ENCODE results near the gene COA1. TPM values are rescaled to one million over a fixed set of nuclear protein-coding genes. Genes with fewer than 3 reads are reported as not detected.

Gene COA1
- total RNA-seq, 4 donors from 2014 or later: 34.0 to 84.2 (median 54.4) TPM

- H3K9me3 ChIP-seq: no peaks in the 10 kb centered on the region
- TF ChIP-seq, protein P1, sequence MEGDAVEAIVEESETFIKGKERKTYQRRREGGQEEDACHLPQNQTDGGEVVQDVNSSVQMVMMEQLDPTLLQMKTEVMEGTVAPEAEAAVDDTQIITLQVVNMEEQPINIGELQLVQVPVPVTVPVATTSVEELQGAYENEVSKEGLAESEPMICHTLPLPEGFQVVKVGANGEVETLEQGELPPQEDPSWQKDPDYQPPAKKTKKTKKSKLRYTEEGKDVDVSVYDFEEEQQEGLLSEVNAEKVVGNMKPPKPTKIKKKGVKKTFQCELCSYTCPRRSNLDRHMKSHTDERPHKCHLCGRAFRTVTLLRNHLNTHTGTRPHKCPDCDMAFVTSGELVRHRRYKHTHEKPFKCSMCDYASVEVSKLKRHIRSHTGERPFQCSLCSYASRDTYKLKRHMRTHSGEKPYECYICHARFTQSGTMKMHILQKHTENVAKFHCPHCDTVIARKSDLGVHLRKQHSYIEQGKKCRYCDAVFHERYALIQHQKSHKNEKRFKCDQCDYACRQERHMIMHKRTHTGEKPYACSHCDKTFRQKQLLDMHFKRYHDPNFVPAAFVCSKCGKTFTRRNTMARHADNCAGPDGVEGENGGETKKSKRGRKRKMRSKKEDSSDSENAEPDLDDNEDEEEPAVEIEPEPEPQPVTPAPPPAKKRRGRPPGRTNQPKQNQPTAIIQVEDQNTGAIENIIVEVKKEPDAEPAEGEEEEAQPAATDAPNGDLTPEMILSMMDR (IDR thresholded peaks at IDR 0.05): no peak
- TF ChIP-seq POLR2A (IDR thresholded peaks at IDR 0.05): no peak
- peaks cover 0 to 19% (median 0%) of the 10 kb centered on the region in 3 donors for H3K36me3 ChIP-seq
- H3K4me3 ChIP-seq: no peak overlapping the region
- H3K4me1 ChIP-seq: peaks cover 0 to 4% (median 0%) of the 10 kb centered on the region in 4 donors
- no peak for DNase-seq
- H3K27me3 ChIP-seq: no peaks in the 10 kb centered on the region
- H3K27ac ChIP-seq: no peak overlapping the region
Observed at GRCh38 chr7:43769791-43770465, 40.6 kb upstream of the COA1 start.

DNA sequence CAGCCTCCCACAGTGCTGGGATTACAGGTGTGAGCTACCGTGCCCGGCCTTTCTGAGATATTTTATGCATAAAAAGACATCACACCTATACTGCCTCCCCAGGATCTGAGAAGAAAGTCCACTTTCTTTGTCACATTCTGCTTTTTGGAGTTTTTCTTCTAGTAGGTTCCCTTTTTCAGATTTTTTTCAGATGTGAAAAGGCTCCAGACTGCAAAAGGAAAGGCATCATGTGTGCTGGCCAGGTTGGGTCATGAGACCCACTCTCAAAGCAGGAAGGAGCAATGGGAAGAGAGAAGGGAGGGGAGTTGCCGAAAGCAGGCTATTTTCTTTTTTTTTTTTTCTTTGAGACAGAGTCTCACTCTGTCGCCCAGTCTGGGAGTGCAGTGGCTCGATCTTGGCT is 40.0 kb upstream of the COA1 start:
- no peaks in the 10 kb centered on the region for H3K27me3 ChIP-seq
- TF ChIP-seq, protein P1 (IDR thresholded peaks at IDR 0.05): no peak
- TF ChIP-seq POLR2A (IDR thresholded peaks at IDR 0.05): no peak
- no peaks in the 10 kb centered on the region for H3K9me3 ChIP-seq
- no peak overlapping the region for H3K27ac ChIP-seq
- no peak for DNase-seq
- no peak overlapping the region for H3K4me3 ChIP-seq
- H3K4me1 ChIP-seq: peaks cover 0 to 10% (median 0%) of the 10 kb centered on the region in 4 donors
- peaks cover 0 to 19% (median 0%) of the 10 kb centered on the region in 3 donors for H3K36me3 ChIP-seq

DNA sequence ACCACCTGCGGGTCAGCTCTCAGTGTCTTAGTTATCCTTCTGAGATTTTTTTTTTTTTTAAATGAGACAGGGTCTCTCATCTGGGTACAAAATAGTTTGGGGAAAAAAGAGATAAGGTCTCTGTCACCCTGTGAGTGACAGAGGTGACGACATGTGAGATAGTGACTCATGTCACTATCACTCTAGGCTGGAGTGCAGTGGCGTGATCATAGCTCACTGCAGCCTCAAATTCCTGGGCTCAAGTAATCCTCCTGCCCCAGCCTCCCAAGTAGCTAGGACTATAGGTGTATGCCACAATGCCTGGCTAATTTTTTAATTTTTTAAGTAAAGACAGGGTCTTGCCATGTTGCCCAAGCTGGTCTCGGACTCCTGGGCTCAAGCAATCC is 39.6 kb upstream of the COA1 start:
- no peaks in the 10 kb centered on the region for H3K27me3 ChIP-seq
- DNase-seq: no peak
- TF ChIP-seq, protein P1 (IDR thresholded peaks at IDR 0.05): no peak
- TF ChIP-seq POLR2A (IDR thresholded peaks at IDR 0.05): no peak

DNA sequence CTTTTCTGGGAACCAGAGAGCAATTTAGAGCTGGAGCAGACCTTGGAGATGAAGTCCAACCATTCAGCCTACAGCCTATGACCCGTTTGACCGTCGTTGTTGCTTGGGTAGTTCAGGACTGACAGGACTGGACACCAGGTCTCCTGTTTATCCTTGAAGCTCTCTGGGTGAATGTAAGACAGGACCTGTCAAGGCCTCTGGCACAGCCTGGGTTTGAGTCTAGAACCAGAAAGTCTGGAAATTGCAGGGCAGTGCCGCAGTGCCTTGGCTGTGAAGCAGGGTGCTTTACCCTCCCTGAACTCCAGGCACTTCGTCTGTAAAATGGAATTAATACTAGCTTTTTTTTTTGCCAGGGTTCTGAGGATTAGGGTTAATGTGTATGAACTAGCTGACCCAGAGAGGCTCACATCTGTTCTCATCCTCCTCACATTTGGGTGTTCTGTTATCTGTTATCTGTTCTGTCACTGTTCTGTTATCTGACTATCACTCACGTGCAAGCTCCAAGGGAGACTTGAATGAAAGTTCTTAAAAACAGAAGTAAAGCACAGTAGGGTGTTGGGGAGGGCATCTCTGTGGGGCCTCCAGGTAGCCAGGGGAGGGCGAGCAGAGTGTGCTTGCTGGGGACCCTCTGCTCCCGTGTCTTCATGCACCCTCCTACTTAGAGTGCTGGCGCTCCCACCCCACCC is 39.0 kb upstream of the COA1 start:
- Histone ChIP-seq H3K27me3 (no peaks in the 10 kb centered on the region), H3K4me1 (peaks cover 0 to 15% (median 0%) of the 10 kb centered on the region in 4 donors), H3K27ac (no peak overlapping the region), H3K9me3 (no peaks in the 10 kb centered on the region), H3K36me3 (peaks cover 0 to 19% (median 0%) of the 10 kb centered on the region in 3 donors), H3K4me3 (no peak overlapping the region)
- TF ChIP-seq, protein P1 (IDR thresholded peaks at IDR 0.05): no peak
- no peak for TF ChIP-seq POLR2A (IDR thresholded peaks at IDR 0.05)
- no peak for DNase-seq

More for the DNA sequence above, 39.6 kb upstream of the COA1 start:
- peaks cover 0 to 19% (median 0%) of the 10 kb centered on the region in 3 donors for H3K36me3 ChIP-seq
- H3K9me3 ChIP-seq: no peaks in the 10 kb centered on the region
- no peak overlapping the region for H3K27ac ChIP-seq
- no peak overlapping the region for H3K4me3 ChIP-seq
- H3K4me1 ChIP-seq: peaks cover 0 to 14% (median 0%) of the 10 kb centered on the region in 4 donors

DNA sequence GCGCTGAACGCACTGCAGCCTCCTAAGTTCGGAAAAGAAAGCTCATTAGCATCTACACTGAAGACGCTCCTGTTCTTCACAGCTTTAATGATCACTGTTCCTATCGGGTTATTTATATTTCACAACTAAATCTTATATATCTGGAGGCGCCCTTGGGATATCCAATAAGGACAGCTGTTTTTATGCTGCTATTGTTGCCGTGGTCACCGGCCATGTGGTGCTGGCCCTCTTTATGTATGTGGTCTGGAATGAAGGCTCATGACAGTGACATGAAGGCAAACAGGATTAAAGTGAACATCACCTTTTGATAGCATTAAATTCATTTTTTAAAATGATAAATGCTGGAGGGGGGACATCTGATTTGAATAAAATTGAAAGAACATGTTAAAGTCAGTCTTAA is 38.0 kb upstream of the COA1 start:
- H3K4me1 ChIP-seq: peaks cover 0 to 15% (median 0%) of the 10 kb centered on the region in 4 donors
- DNase-seq: no peak
- H3K36me3 ChIP-seq: peaks cover 0 to 13% (median 0%) of the 10 kb centered on the region in 3 donors
- no peak overlapping the region for H3K4me3 ChIP-seq
- no peak overlapping the region for H3K27ac ChIP-seq
- no peaks in the 10 kb centered on the region for H3K27me3 ChIP-seq
- no peak for TF ChIP-seq POLR2A (IDR thresholded peaks at IDR 0.05)
- TF ChIP-seq, protein P1 (IDR thresholded peaks at IDR 0.05): no peak
- H3K9me3 ChIP-seq: no peaks in the 10 kb centered on the region

All from Peyer's patch (tissue), 4 donors.